GM12878 (cell line): ENCODE results near the gene ADAMTS17. TPM values are rescaled to one million over a fixed set of nuclear protein-coding genes. Genes with fewer than 3 reads are reported as not detected.

Experiments used
- ATAC-seq: fragments of 200-7000 bp; cut with Tn5 transposase; 3 replicates; pipeline ENCODE4 v1.9.1; 2020; ENCODE audit warnings: mild to moderate bottlenecking, moderate library complexity
- BruUV-seq: library from RNA; stranded (reverse); fragments of 400-500 nt; replicated peaks from 2 replicates; lab custom pipeline; 2021; lab: Mats Ljungman, UMichigan
- CTCF ChIA-PET: fragments of 300-600 bp; sonication (Branson Sonifier 250); formaldehyde crosslinking; extraction: SDS; loops from one replicate; lab custom pipeline; 2021; ENCODE audit warnings: inconsistent platforms; lab: Yijun Ruan, JAX
- POLR2A ChIA-PET: fragments of 350-600 bp; formaldehyde crosslinking; extraction: SDS; loops from one replicate; lab custom pipeline; 2021; ENCODE audit warnings: inconsistent platforms; lab: Charles Lee
- RAD21 ChIA-PET: fragments of 300-600 bp; sonication (Branson Sonifier 250); formaldehyde crosslinking; loops from one replicate; lab custom pipeline; 2023; ENCODE audit warnings: antibody characterized with exemption; ENCODE audit not compliant: unreplicated experiment; lab: Charles Lee
- SMC1A ChIA-PET: fragments of 300-600 bp; sonication (Branson Sonifier 250); formaldehyde crosslinking; loops from one replicate; lab custom pipeline; 2023; ENCODE audit not compliant: unreplicated experiment, uncharacterized antibody; lab: Charles Lee
- DNase-seq: peaks from one replicate; pipeline ENCODE4 v3.0.0-alpha.2; 2011; ENCODE audit warnings: low read depth, low spot score
- FAIRE-seq: peaks from 3 replicates; lab custom pipeline; 2011; peaks lifted over from hg19 to GRCh38; lab: Jason Lieb, UNC
- H2AFZ ChIP-seq: 2 replicates; pipeline ENCODE4 v1.6.0; 2011; ENCODE audit warnings: low read depth, low read length, control low read depth; ENCODE audit not compliant: control insufficient read depth
- H3K27ac ChIP-seq: 2 replicates; pipeline ENCODE4 v1.5.1; 2011; ENCODE audit warnings: control low read depth; ENCODE audit not compliant: control insufficient read depth, insufficient read depth
- H3K27me3 ChIP-seq, 2 experiments: replicated peaks in 1 of 2; 2 replicates each; pipeline versions ENCODE4 v1.6.0 to v1.6.1; 2011; ENCODE audit warnings: low read length in 1 of 2; ENCODE audit not compliant: control insufficient read depth in 2 of 2, insufficient read depth in 2 of 2
- H3K36me3 ChIP-seq, 2 experiments: 2 replicates each; pipeline ENCODE4 v1.5.1; 2011; ENCODE audit warnings: low read length in 1 of 2; ENCODE audit not compliant: control insufficient read depth in 2 of 2, insufficient read depth in 2 of 2
- H3K4me1 ChIP-seq: 2 replicates; pipeline ENCODE4 v1.6.1; 2011; ENCODE audit warnings: mild to moderate bottlenecking, low read length, moderate library complexity, mixed read lengths; ENCODE audit not compliant: control insufficient read depth, insufficient read depth
- H3K4me2 ChIP-seq: 2 replicates; pipeline ENCODE4 v1.6.0; 2011; ENCODE audit warnings: control low read depth; ENCODE audit not compliant: control insufficient read depth, insufficient read depth
- H3K4me3 ChIP-seq: fragments of 200-600 bp; sonication (generic); 2 replicates; pipeline ENCODE4 v1.5.1; 2016
- H3K79me2 ChIP-seq: 2 replicates; pipeline ENCODE4 v1.6.0; 2011; ENCODE audit warnings: low read length; ENCODE audit not compliant: control insufficient read depth, insufficient read depth
- H3K9ac ChIP-seq: 2 replicates; pipeline ENCODE4 v1.8.0; 2011; ENCODE audit warnings: low read length, control low read depth, mixed read lengths; ENCODE audit not compliant: control insufficient read depth, insufficient read depth
- H3K9me3 ChIP-seq: replicated peaks from 3 replicates; pipeline ENCODE4 v1.5.1; 2011; ENCODE audit warnings: mild to moderate bottlenecking, low read length; ENCODE audit not compliant: control insufficient read depth, insufficient read depth
- H4K20me1 ChIP-seq: 2 replicates; pipeline ENCODE4 v1.6.0; 2011; ENCODE audit not compliant: control insufficient read depth, insufficient read depth
- ASH2L ChIP-seq: fragments of 300-600, 200-600 bp; sonication (generic); IDR thresholded peaks from 2 replicates; pipeline ENCODE4 v1.6.1; 2017; ENCODE audit warnings: low read depth, mild to moderate bottlenecking, borderline replicate concordance
- BCL11A ChIP-seq: IDR thresholded peaks from 2 replicates; pipeline ENCODE4 v1.6.1; 2011; ENCODE audit warnings: low read depth, low read length
- E4F1 ChIP-seq: fragments of 450-650 bp; IDR thresholded peaks from 2 replicates; pipeline ENCODE4 v1.6.1; 2018; ENCODE audit warnings: borderline replicate concordance, mild to moderate bottlenecking; ENCODE audit not compliant: partially characterized antibody
- EP300 ChIP-seq, 2 experiments: fragments of 150-350 bp in 1 of 2; IDR thresholded peaks; 2 replicates each; pipeline ENCODE4 v1.6.1; 2011 to 2012; ENCODE audit warnings: low read depth in 2 of 2, low read length in 2 of 2, borderline replicate concordance in 1 of 2, improper control_type of control experiment in 1 of 2, inconsistent platforms in 1 of 2; ENCODE audit not compliant: control insufficient read depth in 1 of 2
- FOS ChIP-seq: IDR thresholded peaks from 3 replicates; pipeline ENCODE4 v1.6.1; 2011; ENCODE audit warnings: borderline replicate concordance; ENCODE audit not compliant: insufficient read length; ENCODE audit errors: extremely low read depth
- HDAC6 ChIP-seq: fragments of 200-600 bp; sonication (generic); IDR thresholded peaks from one replicate; pipeline ENCODE4 v1.8.0; 2017; ENCODE audit warnings: antibody characterized with exemption; ENCODE audit not compliant: unreplicated experiment
- IKZF1 ChIP-seq: fragments of 450-650 bp; conservative IDR thresholded peaks from 2 replicates; pipeline ENCODE4 v1.6.1; 2017; ENCODE audit warnings: antibody characterized with exemption, mild to moderate bottlenecking
- IRF4 ChIP-seq: IDR thresholded peaks from 2 replicates; pipeline ENCODE4 v1.6.1; 2011; ENCODE audit warnings: low read depth, low read length
- PML ChIP-seq: IDR thresholded peaks from 2 replicates; pipeline ENCODE4 v1.6.1; 2012; ENCODE audit warnings: low read length, inconsistent platforms
- SMC3 ChIP-seq: IDR thresholded peaks from 2 replicates; pipeline ENCODE4 v1.6.1; 2011; ENCODE audit warnings: low read length, improper control_type of control experiment, borderline replicate concordance
- SREBF1 ChIP-seq: IDR thresholded peaks from 2 replicates; pipeline ENCODE4 v1.6.1; 2012; ENCODE audit warnings: mild to moderate bottlenecking, low read length
- SUPT20H ChIP-seq: IDR thresholded peaks from 2 replicates; pipeline ENCODE4 v1.6.1; 2011; ENCODE audit warnings: low read depth, mild to moderate bottlenecking, low read length, moderate library complexity, borderline replicate concordance; ENCODE audit not compliant: control insufficient read depth
- YBX1 ChIP-seq: fragments of 450-650 bp; IDR thresholded peaks from 2 replicates; pipeline ENCODE4 v1.6.1; 2016; ENCODE audit warnings: antibody characterized with exemption
- WGBS: methylation state at CpG from one replicate; pipeline ENCODE4 v1.1.6; 2016; ENCODE audit warnings: low lambda C conversion rate; ENCODE audit not compliant: insufficient replicate concordance, insufficient coverage; ENCODE audit errors: missing lambda C conversion rate; 5-methylcytosine and 5-hydroxymethylcytosine counted together
- in situ Hi-C: fragments of 300-500 bp; cut with MboI; formaldehyde crosslinking; loops from 9 replicates; pipeline ENCODE4 v1.14.3; 2018; ENCODE audit warnings: mixed read lengths
- intact Hi-C: fragments of 100-400 bp; cut with micrococcal nuclease; formaldehyde crosslinking; loops from one replicate; pipeline ENCODE4 v1.14.2; 2022; ENCODE audit not compliant: unreplicated experiment
- polyA plus RNA-seq, 11 experiments: library from polyadenylated mRNA; depleted of rRNA in 4 of 11; unstranded in 6 of 11; stranded (reverse) in 5 of 11; fragments of >200 nt; fragmentation: Nextera tagmentation in 4 of 11; fragmentation: Illumina TruSeq in 1 of 11; extraction: Ambion mirVana in 4 of 11; extraction: Trizol in 1 of 11; gene quantifications; 1 replicate in 1 of 11; 2 replicates in 10 of 11; pipeline versions ENCODE4 v1.2.1 to v1.2.3, GENCODE V29; 2011 to 2016; ENCODE audit warnings: inconsistent platforms in 2 of 11, missing spikeins in 2 of 11, low read depth in 1 of 11
- total RNA-seq, 4 experiments: library from RNA; depleted of rRNA in 3 of 4; stranded (reverse); fragments of >200 nt in 3 of 4; fragmentation: Illumina TruSeq in 1 of 4; extraction: Trizol in 1 of 4; gene quantifications; 2 replicates each; pipeline versions ENCODE4 v1.2.1 to v1.2.3, GENCODE V29; 2013 to 2021
- TF ChIP-seq, protein P1 (sequence below): IDR thresholded peaks from 2 replicates; pipeline ENCODE4 v1.6.1; 2012; ENCODE audit warnings: low read depth, low read length, improper control_type of control experiment
- TF ChIP-seq, protein P2 (sequence below): fragments of 450-650 bp; formaldehyde crosslinking; IDR thresholded peaks from 2 replicates; pipeline ENCODE4 v1.4.0; 2022; ENCODE audit warnings: mild to moderate bottlenecking, moderate library complexity
- TF ChIP-seq, protein P3 (sequence below): fragments of 450-650 bp; IDR thresholded peaks from 2 replicates; pipeline ENCODE4 v1.6.1; 2014; ENCODE audit warnings: mild to moderate bottlenecking
- TF ChIP-seq, protein P4 (sequence below): IDR thresholded peaks from 2 replicates; pipeline ENCODE4 v1.6.1; 2011; ENCODE audit warnings: low read depth, low read length, improper control_type of control experiment, borderline replicate concordance

Gene ADAMTS17
- total and polyA plus RNA-seq, 10 of the 15 experiments (the other 5 are each of a cell fraction or from before 2014, with no cell fraction given), result 0.04 to 0.50 (median 0.10) TPM; not detected in 4

DNA sequence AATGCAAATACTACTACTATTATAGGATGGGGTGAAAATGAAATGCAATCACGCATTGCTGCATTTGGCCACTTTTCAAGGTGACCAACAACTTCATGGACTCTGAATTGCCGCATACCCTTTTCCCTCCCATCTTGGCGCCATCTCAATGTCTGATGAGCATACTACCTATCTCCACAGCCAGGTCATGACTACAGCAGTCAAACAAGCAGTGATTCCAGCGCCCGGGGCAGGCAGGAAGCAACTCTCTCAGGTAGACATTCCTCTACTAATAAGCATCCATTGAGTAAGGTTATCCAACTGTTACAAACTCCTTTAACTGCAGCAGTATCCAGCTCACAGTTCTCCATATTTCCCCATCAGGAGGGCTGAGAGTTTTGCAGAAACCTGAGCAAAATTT is 155.4 kb downstream of the ADAMTS17 start:
- Histone ChIP-seq H2AFZ (no peak overlapping the region), H3K4me1 (peaks cover 3% of the 10 kb centered on the region), H3K9me3 (no peaks in the 10 kb centered on the region; the same call in 2 of the 3 replicates), H3K4me2 (no peak overlapping the region), H3K27me3 (no peaks in the 10 kb centered on the region), H3K79me2 (no peaks in the 10 kb centered on the region), H3K27ac (no peak overlapping the region), H3K36me3 (no peaks in the 10 kb centered on the region), H3K4me3 (no peak overlapping the region), H3K9ac (no peak overlapping the region), H4K20me1 (no peaks in the 10 kb centered on the region)
- ATAC-seq, result no peak
- DNase-seq, result no peak
- ChIA-PET CTCF (no interaction called here), RAD21 (no interaction called here), POLR2A (no interaction called here), SMC1A (no interaction called here)
- no peak for FAIRE-seq
- whole genome bisulfite sequencing, result 37% methylated on average over 5 of the region's 5 CpGs
- no TSS peak for BruUV-seq
- in situ Hi-C loops (no loop called here), intact Hi-C loops (no loop called here)
- no peak for TF ChIP-seq BCL11A
- TF ChIP-seq SMC3, result no peak
- no peak for TF ChIP-seq FOS
- TF ChIP-seq PML, result no peak
- no peak for TF ChIP-seq SREBF1
- TF ChIP-seq, protein P1, sequence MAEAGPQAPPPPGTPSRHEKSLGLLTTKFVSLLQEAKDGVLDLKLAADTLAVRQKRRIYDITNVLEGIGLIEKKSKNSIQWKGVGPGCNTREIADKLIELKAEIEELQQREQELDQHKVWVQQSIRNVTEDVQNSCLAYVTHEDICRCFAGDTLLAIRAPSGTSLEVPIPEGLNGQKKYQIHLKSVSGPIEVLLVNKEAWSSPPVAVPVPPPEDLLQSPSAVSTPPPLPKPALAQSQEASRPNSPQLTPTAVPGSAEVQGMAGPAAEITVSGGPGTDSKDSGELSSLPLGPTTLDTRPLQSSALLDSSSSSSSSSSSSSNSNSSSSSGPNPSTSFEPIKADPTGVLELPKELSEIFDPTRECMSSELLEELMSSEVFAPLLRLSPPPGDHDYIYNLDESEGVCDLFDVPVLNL, result no peak
- TF ChIP-seq, protein P2, sequence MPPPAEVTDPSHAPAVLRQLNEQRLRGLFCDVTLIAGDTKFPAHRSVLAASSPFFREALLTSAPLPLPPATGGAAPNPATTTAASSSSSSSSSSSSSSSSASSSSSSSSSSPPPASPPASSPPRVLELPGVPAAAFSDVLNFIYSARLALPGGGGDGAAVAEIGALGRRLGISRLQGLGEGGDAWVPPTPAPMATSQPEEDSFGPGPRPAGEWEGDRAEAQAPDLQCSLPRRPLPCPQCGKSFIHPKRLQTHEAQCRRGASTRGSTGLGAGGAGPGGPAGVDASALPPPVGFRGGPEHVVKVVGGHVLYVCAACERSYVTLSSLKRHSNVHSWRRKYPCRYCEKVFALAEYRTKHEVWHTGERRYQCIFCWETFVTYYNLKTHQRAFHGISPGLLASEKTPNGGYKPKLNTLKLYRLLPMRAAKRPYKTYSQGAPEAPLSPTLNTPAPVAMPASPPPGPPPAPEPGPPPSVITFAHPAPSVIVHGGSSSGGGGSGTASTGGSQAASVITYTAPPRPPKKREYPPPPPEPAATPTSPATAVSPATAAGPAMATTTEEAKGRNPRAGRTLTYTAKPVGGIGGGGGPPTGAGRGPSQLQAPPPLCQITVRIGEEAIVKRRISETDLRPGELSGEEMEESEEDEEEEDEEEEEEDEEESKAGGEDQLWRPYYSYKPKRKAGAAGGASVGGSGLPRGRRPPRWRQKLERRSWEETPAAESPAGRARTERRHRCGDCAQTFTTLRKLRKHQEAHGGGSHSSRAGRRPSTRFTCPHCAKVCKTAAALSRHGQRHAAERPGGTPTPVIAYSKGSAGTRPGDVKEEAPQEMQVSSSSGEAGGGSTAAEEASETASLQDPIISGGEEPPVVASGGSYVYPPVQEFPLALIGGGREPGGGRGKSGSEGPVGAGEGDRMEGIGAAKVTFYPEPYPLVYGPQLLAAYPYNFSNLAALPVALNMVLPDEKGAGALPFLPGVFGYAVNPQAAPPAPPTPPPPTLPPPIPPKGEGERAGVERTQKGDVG, result no peak
- TF ChIP-seq E4F1, result no peak
- TF ChIP-seq, protein P3, sequence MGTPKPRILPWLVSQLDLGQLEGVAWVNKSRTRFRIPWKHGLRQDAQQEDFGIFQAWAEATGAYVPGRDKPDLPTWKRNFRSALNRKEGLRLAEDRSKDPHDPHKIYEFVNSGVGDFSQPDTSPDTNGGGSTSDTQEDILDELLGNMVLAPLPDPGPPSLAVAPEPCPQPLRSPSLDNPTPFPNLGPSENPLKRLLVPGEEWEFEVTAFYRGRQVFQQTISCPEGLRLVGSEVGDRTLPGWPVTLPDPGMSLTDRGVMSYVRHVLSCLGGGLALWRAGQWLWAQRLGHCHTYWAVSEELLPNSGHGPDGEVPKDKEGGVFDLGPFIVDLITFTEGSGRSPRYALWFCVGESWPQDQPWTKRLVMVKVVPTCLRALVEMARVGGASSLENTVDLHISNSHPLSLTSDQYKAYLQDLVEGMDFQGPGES, result no peak
- TF ChIP-seq EP300 (IDR thresholded peaks at IDR 0.05; ENCODE audit: borderline replicate concordance in 1 of 2, control insufficient read depth in 1 of 2, low read depth in 2 of 2, low read length in 2 of 2), result no peak
- no peak for TF ChIP-seq YBX1
- no peak for TF ChIP-seq ASH2L
- TF ChIP-seq IRF4, result no peak
- TF ChIP-seq HDAC6, result no peak
- TF ChIP-seq SUPT20H, result no peak
- TF ChIP-seq IKZF1, result no peak
- TF ChIP-seq, protein P4, sequence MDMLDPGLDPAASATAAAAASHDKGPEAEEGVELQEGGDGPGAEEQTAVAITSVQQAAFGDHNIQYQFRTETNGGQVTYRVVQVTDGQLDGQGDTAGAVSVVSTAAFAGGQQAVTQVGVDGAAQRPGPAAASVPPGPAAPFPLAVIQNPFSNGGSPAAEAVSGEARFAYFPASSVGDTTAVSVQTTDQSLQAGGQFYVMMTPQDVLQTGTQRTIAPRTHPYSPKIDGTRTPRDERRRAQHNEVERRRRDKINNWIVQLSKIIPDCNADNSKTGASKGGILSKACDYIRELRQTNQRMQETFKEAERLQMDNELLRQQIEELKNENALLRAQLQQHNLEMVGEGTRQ, result no peak
